Spleen (tissue), 11 donors: ENCODE results near the gene BSN. TPM values are rescaled to one million over a fixed set of nuclear protein-coding genes. Genes with fewer than 3 reads are reported as not detected.

Source experiments
- DNase-seq: peaks from one replicate; pipeline ENCODE4 v3.0.0-alpha.2; 2020
- H3K27ac ChIP-seq, 8 donors: fragments of 200-600 bp; sonication (generic) in 7 of 8; 1 replicate in 4 of 8; 2 replicates in 4 of 8; pipeline versions ENCODE4 v1.5.0 to v1.8.0; 2016 to 2021; ENCODE audit warnings: inconsistent platforms in 4 of 8, mild to moderate bottlenecking in 4 of 8, moderate library complexity in 1 of 8
- H3K27me3 ChIP-seq, 7 donors: fragments of 200-600 bp; sonication (generic) in 6 of 7; replicated peaks in 1 of 7; 1 replicate in 4 of 7; 2 replicates in 3 of 7; pipeline versions ENCODE4 v1.5.0 to v1.8.0; 2016 to 2021; ENCODE audit warnings: inconsistent platforms in 3 of 7, mild to moderate bottlenecking in 1 of 7
- H3K36me3 ChIP-seq, 6 donors: fragments of 200-600 bp; sonication (generic) in 5 of 6; 1 replicate in 4 of 6; 2 replicates in 2 of 6; pipeline versions ENCODE4 v1.5.0 to v1.8.0; 2016 to 2021; ENCODE audit warnings: inconsistent platforms in 2 of 6
- H3K4me1 ChIP-seq, 6 donors: fragments of 200-600 bp; sonication (generic) in 5 of 6; 1 replicate in 3 of 6; 2 replicates in 3 of 6; pipeline versions ENCODE4 v1.5.0 to v1.8.0; 2016 to 2021; ENCODE audit warnings: inconsistent platforms in 3 of 6
- H3K4me3 ChIP-seq, 8 donors: fragments of 200-600 bp; sonication (generic) in 7 of 8; 1 replicate in 4 of 8; 2 replicates in 4 of 8; pipeline versions ENCODE4 v1.5.0 to v1.8.0; 2016 to 2021; ENCODE audit warnings: inconsistent platforms in 4 of 8, mild to moderate bottlenecking in 4 of 8, moderate library complexity in 2 of 8
- H3K9me3 ChIP-seq, 8 donors: fragments of 200-600 bp; sonication (generic) in 7 of 8; 1 replicate in 4 of 8; 2 replicates in 4 of 8; pipeline versions ENCODE4 v1.5.0 to v1.8.0; 2016 to 2021; ENCODE audit warnings: inconsistent platforms in 4 of 8
- CTCF ChIP-seq, 11 experiments: fragments of 200-600 bp in 7 of 11; fragments of 450-650 bp in 4 of 11; sonication (generic) in 4 of 11; IDR thresholded peaks in 8 of 11; conservative IDR thresholded peaks in 3 of 11; 1 replicate in 7 of 11; 2 replicates in 4 of 11; pipeline versions ENCODE4 v1.4.0 to v1.8.0; 2016 to 2021; ENCODE audit warnings: antibody characterized with exemption in 11 of 11, inconsistent platforms in 4 of 11, mild to moderate bottlenecking in 1 of 11
- POLR2A ChIP-seq, 3 donors: fragments of 450-650 bp; IDR thresholded peaks; one replicate each; pipeline ENCODE4 v1.5.1; 2017; ENCODE audit warnings: antibody characterized with exemption in 3 of 3, mild to moderate bottlenecking in 1 of 3
- POLR2AphosphoS5 ChIP-seq, 3 donors: sonication (generic); formaldehyde crosslinking; IDR thresholded peaks; one replicate each; pipeline ENCODE4 v1.5.1; 2017; ENCODE audit warnings: antibody characterized with exemption in 3 of 3
- WGBS, 5 donors: extraction: QIAGEN DNeasy Blood & Tissue Kit in 3 of 5; methylation state at CpG; one replicate each; pipeline versions ENCODE4 v1.1.5 to v1.1.7; 2013 to 2018; 5-methylcytosine and 5-hydroxymethylcytosine counted together
- intact Hi-C: fragments of 100-400 bp; cut with DNase I; formaldehyde crosslinking; loops from one replicate; pipeline ENCODE4 v1.15.0; 2023; ENCODE audit warnings: low total_unique reads
- polyA plus RNA-seq, 3 donors: library from polyadenylated mRNA; stranded (reverse); fragments of 200-250 nt; gene quantifications; one replicate each; pipeline ENCODE4 v1.2.1, GENCODE V29; 2013
- total RNA-seq, 7 donors: library from RNA; depleted of rRNA in 3 of 7; stranded (reverse); fragments of >200 nt in 3 of 7; fragmentation: NEBNext Ultra II Directional in 4 of 7; extraction: Animal tissue kit (Norgen Biotek cat#: 25700) in 4 of 7; gene quantifications; one replicate each; pipeline versions ENCODE4 v1.1.0 to v1.2.1, GENCODE V29; 2016 to 2021
- donor health status: healthy with polysubstance abuse.
- donor health status: DM: no; HTN: no; CAD: no; lungs with moderate emphysema.
- donor health status: DM: no; HTN: no; CAD: no.
- donor health status: Bipolar disorder and iron deficiency.
- donor health status: healthy.
- donor health status: DM: no; HTN: no; CAD: no.
- donor health status: DM: yes; HTN: yes; CAD: no.

Gene BSN
- total and polyA plus RNA-seq, 10 donors = 0.02 to 1.1 (median 0.36) TPM

GRCh38 chr3:49659756-49660155 lies 105.5 kb downstream of the BSN start:
- WGBS, 5 donors = 53 to 66% (median 64%) methylated on average over 4 of the region's 4 CpGs

GRCh38 chr3:49661281-49661680 lies 107.0 kb downstream of the BSN start:
- Histone ChIP-seq H3K4me1 (peaks cover 0 to 7% (median 0%) of the 10 kb centered on the region in 6 donors), H3K9me3 (no peaks in the 10 kb centered on the region), H3K36me3 (no peaks in the 10 kb centered on the region), H3K4me3 (no peak overlapping the region), H3K27me3 (peaks cover 0 to 20% (median 0%) of the 10 kb centered on the region in 7 donors), H3K27ac (no peak overlapping the region)
- WGBS, 5 donors = 83 to 92% (median 88%) methylated on average over 11 to 14 of the region's 14 CpGs
- intact Hi-C loops = no loop called here
- no peak for DNase-seq
- TF ChIP-seq POLR2AphosphoS5 (IDR thresholded peaks at IDR 0.05) = no peak
- no peak for TF ChIP-seq CTCF (IDR thresholded peaks at IDR 0.05 in 8 of 11, conservative IDR thresholded peaks at IDR 0.05 in 3 of 11)
- no peak for TF ChIP-seq POLR2A (IDR thresholded peaks at IDR 0.05)

More at GRCh38 chr3:49659756-49660155, 105.5 kb downstream of the BSN start:
- Histone ChIP-seq H3K4me1 (no peaks in the 10 kb centered on the region), H3K27me3 (peaks cover 0 to 20% (median 0%) of the 10 kb centered on the region in 7 donors), H3K9me3 (no peaks in the 10 kb centered on the region), H3K4me3 (no peak overlapping the region), H3K36me3 (no peaks in the 10 kb centered on the region), H3K27ac (no peak overlapping the region)
- intact Hi-C loops = no loop called here
- TF ChIP-seq POLR2A (IDR thresholded peaks at IDR 0.05) = no peak
- TF ChIP-seq CTCF (IDR thresholded peaks at IDR 0.05 in 8 of 11, conservative IDR thresholded peaks at IDR 0.05 in 3 of 11) = no peak
- no peak for DNase-seq

GRCh38 chr3:49662021-49662420 lies 107.7 kb downstream of the BSN start:
- DNase-seq = no peak
- Histone ChIP-seq H3K27me3 (peaks cover 0 to 12% (median 0%) of the 10 kb centered on the region in 7 donors), H3K4me1 (peaks cover 0 to 7% (median 0%) of the 10 kb centered on the region in 6 donors), H3K27ac (no peak overlapping the region), H3K36me3 (no peaks in the 10 kb centered on the region), H3K9me3 (no peaks in the 10 kb centered on the region), H3K4me3 (no peak overlapping the region)
- TF ChIP-seq POLR2AphosphoS5 (IDR thresholded peaks at IDR 0.05) = no peak
- TF ChIP-seq POLR2A (IDR thresholded peaks at IDR 0.05) = no peak
- TF ChIP-seq CTCF (IDR thresholded peaks at IDR 0.05 in 8 of 11, conservative IDR thresholded peaks at IDR 0.05 in 3 of 11) = no peak
- WGBS, 5 donors = 84 to 91% (median 87%) methylated on average over 13 to 22 of the region's 22 CpGs
- intact Hi-C loops = no loop called here

GRCh38 chr3:49662720-49663413 lies 108.6 kb downstream of the BSN start:
- Histone ChIP-seq H3K9me3 (no peaks in the 10 kb centered on the region), H3K27ac (no peak overlapping the region), H3K4me1 (peaks cover 0 to 7% (median 0%) of the 10 kb centered on the region in 6 donors), H3K4me3 (no peak overlapping the region), H3K27me3 (peaks cover 0 to 8% (median 0%) of the 10 kb centered on the region in 7 donors), H3K36me3 (no peaks in the 10 kb centered on the region)
- no peak for DNase-seq
- TF ChIP-seq POLR2AphosphoS5 (IDR thresholded peaks at IDR 0.05) (no peak), CTCF (IDR thresholded peaks at IDR 0.05 in 8 of 11, conservative IDR thresholded peaks at IDR 0.05 in 3 of 11) (no peak), POLR2A (IDR thresholded peaks at IDR 0.05) (no peak)
- WGBS, 5 donors = 88 to 96% (median 96%) methylated on average over 11 to 34 of the region's 34 CpGs
- intact Hi-C loops = no loop called here
